ENCODE measurements around the gene SNX9.
"Not testable (repeated sequence)": the region's sequence is repeated elsewhere in the genome, so short reads cannot be mapped to it uniquely, and the experiment has no call there.

Gene SNX9

DNA sequence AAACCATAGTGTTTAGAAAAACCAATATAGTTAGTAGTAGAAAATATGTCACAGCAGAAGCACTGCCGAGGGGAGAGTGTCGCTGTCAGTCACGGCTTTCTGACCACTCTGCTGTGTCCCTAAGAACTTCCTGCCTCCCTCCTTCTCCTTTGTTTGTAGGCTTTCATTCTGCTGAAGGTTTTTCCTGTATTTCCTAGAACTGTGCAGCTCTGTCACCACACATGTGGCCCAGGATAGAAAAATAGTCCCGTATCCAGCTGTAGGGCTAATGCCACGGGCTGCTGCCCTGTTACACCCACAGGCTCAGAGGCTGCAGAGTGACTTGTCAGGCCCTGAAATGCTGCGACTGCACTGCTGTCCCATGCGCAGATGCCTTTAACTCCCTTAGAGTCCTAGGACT, 106.0 kb downstream of the SNX9 start:
- no peak for DNase-seq

- DNase-seq = no peak
Measured at GRCh38 chr6:157929765-157930319, 106.8 kb downstream of the SNX9 start.

DNA sequence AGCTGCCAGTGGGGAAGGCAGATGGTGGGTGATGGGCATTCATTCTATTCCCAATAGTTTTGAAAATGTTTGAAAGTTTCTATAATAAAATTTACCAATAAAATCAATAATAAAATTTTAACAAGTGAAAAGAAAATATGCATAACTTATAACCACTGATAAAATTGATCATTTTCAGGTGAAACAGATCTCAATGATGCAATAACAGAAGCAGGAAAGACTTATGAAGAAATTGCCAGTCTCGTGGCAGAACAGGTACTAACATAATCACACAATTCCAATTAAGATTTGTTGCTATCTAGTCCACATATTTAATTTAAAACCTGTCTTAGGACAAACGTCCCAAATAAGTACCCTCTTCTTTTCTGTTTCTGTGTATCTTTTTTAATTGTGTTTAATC, 112.7 kb downstream of the SNX9 start:
- DNase-seq = no peak

DNA sequence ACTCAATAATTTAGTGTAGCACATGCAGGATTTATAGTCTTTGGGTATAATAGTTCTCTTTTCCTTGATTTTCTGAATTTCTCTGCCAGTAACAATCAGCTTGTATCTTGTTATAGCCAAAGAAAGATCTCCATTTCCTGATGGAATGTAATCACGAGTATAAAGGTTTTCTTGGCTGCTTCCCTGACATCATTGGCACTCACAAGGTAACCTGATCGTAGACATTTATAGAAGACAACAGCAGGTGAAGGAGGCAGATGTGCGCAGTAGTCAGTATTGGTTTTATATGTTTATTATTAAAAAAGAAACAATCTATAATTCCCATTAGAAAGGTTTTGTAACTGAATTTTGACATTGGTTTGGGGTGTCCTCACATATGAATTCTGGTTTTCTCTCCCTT, 114.3 kb downstream of the SNX9 start:
- no peak for DNase-seq

- no peak for DNase-seq
Measured at GRCh38 chr6:157937916-157938315, 114.9 kb downstream of the SNX9 start.

- not testable (repeated sequence) for DNase-seq
Measured at GRCh38 chr6:157940375-157941036, 117.5 kb downstream of the SNX9 start.

- no peak for DNase-seq
Measured at GRCh38 chr6:157941101-157941863, 118.2 kb downstream of the SNX9 start.

GRCh38 chr6:157942351-157942750, 119.3 kb downstream of the SNX9 start:
- no peak for DNase-seq

- no peak for DNase-seq
Measured at GRCh38 chr6:157943249-157943963, 120.4 kb downstream of the SNX9 start.

DNA sequence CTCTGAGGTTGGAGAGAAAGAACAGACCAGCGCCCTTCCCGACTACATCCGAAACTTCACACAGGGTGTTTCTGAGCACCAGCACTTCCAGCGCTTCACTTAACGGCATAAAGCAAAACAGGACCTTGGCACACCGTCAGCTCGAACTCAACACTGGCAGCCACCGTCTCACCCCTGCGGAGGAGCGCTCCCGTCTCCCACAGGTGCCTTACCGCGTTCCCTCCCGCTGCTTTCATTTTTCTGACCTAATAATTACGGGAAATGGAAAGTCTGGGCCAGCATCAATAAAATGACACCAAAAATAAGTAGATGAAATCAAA, 120.9 kb downstream of the SNX9 start:
- DNase-seq = no peak

DNA sequence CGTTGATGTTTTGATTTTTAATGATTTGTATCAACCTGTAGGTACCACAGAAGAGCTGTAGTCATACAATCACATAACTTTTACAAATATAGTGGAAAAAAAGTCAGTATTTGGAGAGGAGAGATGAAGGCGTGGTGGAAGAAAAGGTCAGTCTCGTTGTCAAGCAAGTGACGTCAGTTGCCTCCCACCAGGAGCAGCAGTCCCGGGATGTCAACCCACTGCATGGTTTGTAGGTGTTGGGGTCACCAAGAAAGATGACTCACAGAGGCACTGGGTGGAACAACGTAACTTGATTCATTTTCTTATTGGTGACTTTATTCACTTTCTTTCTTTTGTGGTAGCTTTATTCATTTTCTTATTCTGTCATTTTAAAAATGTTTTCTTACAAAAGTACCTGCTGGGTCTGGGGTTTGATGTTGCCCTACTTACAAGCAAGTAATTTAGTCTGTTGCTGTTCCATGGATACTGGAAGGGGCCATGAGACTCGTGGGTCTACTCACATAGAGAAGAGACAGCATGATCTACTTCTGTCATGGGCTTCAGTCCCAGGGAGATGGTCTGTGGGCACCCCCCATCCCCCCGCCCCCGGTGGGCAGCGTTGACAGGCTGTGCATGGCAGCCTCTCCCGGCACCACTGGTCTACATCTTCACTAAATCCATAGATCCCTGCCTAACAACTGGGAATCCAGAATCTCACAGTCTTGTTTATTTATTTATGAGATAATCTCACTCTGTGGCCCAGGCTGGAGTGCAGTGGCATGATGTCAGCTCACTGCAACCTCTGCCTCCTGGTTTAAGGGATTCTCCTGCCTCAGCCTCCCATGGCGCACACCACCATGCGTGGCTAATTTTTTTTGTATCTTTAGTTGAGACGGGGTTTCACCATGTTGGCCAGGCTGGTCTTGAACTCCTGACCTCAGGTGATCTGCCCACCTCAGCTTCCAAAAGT, 122.2 kb downstream of the SNX9 start:
- DNase-seq = no peak

DNA sequence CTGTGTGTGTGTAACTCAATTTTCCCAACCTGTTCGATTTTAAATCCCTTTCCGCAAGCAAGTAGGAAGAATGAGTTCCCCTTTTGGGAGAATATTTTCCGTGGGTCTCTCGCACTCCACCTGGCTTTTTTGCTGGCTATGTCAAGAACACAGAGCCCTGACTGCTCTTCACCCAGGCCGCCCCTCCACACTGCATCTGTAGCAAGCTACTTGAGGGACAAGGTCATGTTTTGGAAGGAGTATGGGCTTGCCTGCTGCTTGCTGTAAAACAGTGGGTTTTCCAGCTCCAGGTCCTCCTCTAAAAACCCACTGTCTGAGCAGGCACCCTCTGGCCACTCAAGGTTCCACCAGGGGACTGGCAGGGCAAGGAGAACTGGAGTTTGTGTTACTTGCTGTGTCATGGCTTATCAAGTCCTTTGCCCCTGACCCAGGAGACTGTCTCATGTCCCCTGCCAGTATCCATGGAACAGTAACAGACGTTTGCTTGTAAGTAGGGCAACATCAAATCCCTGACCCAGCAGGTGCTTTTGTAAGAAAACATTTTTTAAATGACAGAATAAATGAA, 123.1 kb downstream of the SNX9 start:
- no peak for DNase-seq

DNA sequence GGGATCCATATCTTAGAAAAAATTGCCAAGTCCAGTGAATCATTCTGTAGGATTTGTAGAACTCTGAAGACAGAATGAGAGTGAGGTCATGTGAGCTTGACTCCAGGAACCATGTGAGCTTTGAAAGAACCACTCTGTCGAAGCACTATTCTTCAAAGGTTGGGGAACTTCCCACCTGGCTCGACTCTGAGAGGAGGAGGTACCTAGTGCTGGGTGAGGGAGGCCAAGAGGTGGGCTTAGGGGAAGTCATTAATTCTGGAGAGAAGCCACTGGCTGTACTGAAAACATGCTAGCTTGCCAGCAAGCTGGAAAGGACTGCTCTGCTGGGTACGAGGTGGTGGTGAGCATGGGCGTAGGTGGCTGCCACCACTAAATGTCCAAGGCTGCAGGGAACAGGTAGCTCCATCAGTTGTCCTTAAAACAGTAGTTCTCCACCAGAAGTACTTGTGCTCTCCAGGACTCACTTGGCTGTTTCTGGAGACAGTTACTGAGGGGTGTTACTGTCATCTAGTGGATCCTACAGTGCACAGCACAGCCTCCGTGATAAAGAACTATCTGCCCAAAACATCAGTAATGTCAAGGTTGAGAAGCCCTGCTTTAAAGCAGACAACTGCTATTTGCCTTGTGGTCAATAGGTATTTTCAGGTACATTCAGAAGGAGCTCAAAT, 124.0 kb downstream of the SNX9 start:
- peak; percentile 22 for DNase-seq

- DNase-seq = not testable (repeated sequence)
Measured at GRCh38 chr6:157950899-157951298, 127.9 kb downstream of the SNX9 start.

GRCh38 chr6:157951828-157952227, 128.8 kb downstream of the SNX9 start:
- no peak for DNase-seq

- DNase-seq = no peak
Measured at GRCh38 chr6:157952861-157953351, 129.9 kb downstream of the SNX9 start.

- DNase-seq = no peak
Measured at GRCh38 chr6:157953580-157954091, 130.6 kb downstream of the SNX9 start.

DNA sequence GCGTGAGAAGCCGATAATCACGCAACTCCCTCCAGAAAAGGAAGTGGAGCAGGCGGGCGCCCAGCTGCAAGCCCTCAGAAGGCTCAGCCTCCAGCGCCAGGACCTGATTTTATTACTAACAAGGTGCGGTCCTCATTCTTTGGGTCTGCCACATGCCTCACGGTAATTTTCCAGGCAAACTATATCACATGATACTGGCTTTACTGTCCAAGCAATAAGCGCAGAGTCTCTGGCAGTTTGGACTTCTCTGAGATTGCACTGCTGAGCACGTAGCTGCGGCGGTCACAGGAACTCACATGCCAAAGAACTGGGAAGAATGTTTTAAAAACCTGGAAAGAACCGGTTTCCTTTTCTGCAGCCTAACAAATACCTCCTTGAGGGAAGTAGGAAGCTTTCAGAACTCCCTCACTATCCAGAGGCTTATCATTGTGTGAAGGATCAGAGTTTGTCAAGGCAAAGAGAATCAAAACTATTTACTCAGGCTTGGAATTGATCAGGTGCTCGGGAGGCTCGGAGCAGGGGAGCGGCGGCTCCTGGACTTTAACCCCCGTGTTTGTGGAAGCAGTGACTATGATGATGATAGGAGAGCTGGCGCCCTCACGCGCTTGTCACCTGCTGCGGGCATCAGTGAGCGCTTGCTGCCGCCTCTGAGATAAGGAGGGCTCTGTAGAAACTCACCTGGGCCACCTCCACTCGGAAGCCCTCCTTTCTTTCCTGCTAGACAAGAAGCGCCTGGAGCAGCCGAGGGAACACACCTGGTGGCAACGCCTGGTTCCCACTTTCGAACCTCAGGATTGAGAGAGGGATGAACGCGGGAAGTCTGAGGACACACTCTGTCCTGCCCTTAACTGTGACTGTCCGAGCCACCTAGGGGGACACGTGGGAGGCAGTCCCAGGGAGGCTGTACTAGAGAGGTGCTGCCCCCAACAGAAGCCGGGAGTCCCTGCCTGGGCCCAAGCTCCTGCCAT, 131.4 kb downstream of the SNX9 start:
- DNase-seq = peak; percentile 43

DNA sequence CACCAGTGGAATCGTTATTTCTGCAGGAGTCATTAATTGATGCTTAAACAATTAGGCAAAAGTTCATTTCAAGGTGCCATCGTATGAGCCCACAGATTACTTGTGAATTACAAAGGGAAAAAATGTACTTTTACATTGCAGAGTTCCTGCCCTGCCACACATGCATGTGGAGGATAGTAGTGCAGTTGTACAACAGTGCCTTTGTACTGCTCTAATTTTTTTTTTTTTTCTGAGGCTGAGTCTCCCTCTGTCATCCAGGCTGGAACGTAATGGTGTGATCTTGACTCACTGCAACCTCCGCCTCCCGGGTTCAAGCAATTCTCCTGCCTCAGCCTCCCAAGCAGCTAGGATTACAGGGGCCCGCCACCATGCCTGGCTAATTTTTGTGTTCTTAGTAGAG, 132.6 kb downstream of the SNX9 start:
- no peak for DNase-seq

GRCh38 chr6:157956171-157956730, 133.2 kb downstream of the SNX9 start:
- DNase-seq = no peak
